HCT116 (cell line): ENCODE data around the gene CALM1. TPM values are rescaled to one million over a fixed set of nuclear protein-coding genes. Genes with fewer than 3 reads are reported as not detected.

ENCODE experiments used
- ATAC-seq: fragments of 200-7000 bp; cut with Tn5 transposase; 2 replicates; pipeline ENCODE4 v1.9.1; 2020; ENCODE audit warnings: mild to moderate bottlenecking, moderate library complexity
- BruUV-seq: library from RNA; stranded (reverse); fragments of 400-500 nt; replicated peaks from 2 replicates; lab custom pipeline; 2021; lab: Mats Ljungman, UMichigan
- CTCF ChIA-PET: fragments of 300-600 bp; sonication (Branson Sonifier 250); formaldehyde crosslinking; loops from one replicate; lab custom pipeline; 2021; ENCODE audit warnings: antibody characterized with exemption; lab: Charles Lee
- POLR2A ChIA-PET: fragments of 300-600, 350-600 bp; sonication (Branson Sonifier 250); formaldehyde crosslinking; loops from one replicate; lab custom pipeline; 2021; ENCODE audit warnings: antibody characterized with exemption; lab: Charles Lee
- RAD21 ChIA-PET, 2 experiments: fragments of 300-600 bp; sonication (Branson Sonifier 250); formaldehyde crosslinking; loops; one replicate each; lab custom pipeline; 2023; ENCODE audit warnings: low total read pairs in 2 of 2; ENCODE audit not compliant: uncharacterized antibody in 2 of 2, unreplicated experiment in 2 of 2, low non-redundant PET in 1 of 2; lab: Charles Lee
- DNase-seq: peaks from one replicate; pipeline ENCODE4 v3.0.0-alpha.2; 2010; ENCODE audit warnings: low read depth, low spot score
- H2AFZ ChIP-seq: fragments of 200-600 bp; shearing (Covaris generic), sonication (generic); 2 replicates; pipeline ENCODE4 v1.6.1; 2017; ENCODE audit warnings: low read depth, mixed run types, mixed read lengths, antibody characterized with exemption, low read length; ENCODE audit not compliant: poor library complexity, severe bottlenecking
- H3K27ac ChIP-seq: 2 replicates; pipeline ENCODE4 v1.5.1; 2012; ENCODE audit warnings: low read depth, low read length
- H3K27me3 ChIP-seq: fragments of 200-600 bp; sonication (generic); 2 replicates; pipeline ENCODE4 v1.6.1; 2016; ENCODE audit warnings: mixed run types, low read length, mixed read lengths; ENCODE audit not compliant: insufficient read depth
- H3K36me3 ChIP-seq, 2 experiments: fragments of 200-500 bp in 1 of 2; fragments of 200-600 bp in 1 of 2; sonication (Bioruptor generic) in 1 of 2; sonication (generic) in 1 of 2; 2 replicates each; pipeline versions ENCODE4 v1.5.1 to v1.6.1; 2014 to 2016; ENCODE audit warnings: low read length in 2 of 2, inconsistent platforms in 1 of 2, mixed read lengths in 1 of 2, mixed run types in 1 of 2; ENCODE audit not compliant: insufficient read depth in 2 of 2, control insufficient read depth in 1 of 2
- H3K4me1 ChIP-seq, 2 experiments: fragments of 200-600 bp in 1 of 2; sonication (generic) in 1 of 2; 2 replicates each; pipeline versions ENCODE4 v1.5.1 to v1.6.1; 2012 to 2017; ENCODE audit warnings: low read length in 2 of 2, inconsistent platforms in 1 of 2, mild to moderate bottlenecking in 1 of 2, mixed read lengths in 1 of 2, mixed run types in 1 of 2, moderate library complexity in 1 of 2; ENCODE audit not compliant: insufficient read depth in 2 of 2, control insufficient read depth in 1 of 2
- H3K4me2 ChIP-seq: fragments of 200-600 bp; sonication (generic); 2 replicates; pipeline ENCODE4 v1.6.1; 2017; ENCODE audit warnings: mixed run types, low read length, mixed read lengths
- H3K4me3 ChIP-seq, 2 experiments: fragments of 200-600 bp in 1 of 2; sonication (generic) in 1 of 2; replicated peaks in 1 of 2; 2 replicates each; pipeline ENCODE4 v1.5.1; 2011 to 2016; ENCODE audit warnings: low read length in 2 of 2, control low read depth in 1 of 2, low read depth in 1 of 2, mild to moderate bottlenecking in 1 of 2, mixed read lengths in 1 of 2, mixed run types in 1 of 2
- H3K79me2 ChIP-seq: fragments of 200-600 bp; sonication (generic); 2 replicates; pipeline ENCODE4 v1.6.1; 2017; ENCODE audit warnings: mild to moderate bottlenecking, mixed run types, low read length, moderate library complexity, mixed read lengths; ENCODE audit not compliant: insufficient read depth
- H3K9ac ChIP-seq: fragments of 200-600 bp; sonication (generic); 2 replicates; pipeline ENCODE4 v1.6.1; 2016; ENCODE audit warnings: low read length, mixed read lengths
- H3K9me2 ChIP-seq: fragments of 200-600 bp; sonication (generic), shearing (Covaris generic); 2 replicates; pipeline ENCODE4 v1.6.1; 2017; ENCODE audit warnings: mixed run types, mild to moderate bottlenecking, moderate library complexity; ENCODE audit not compliant: insufficient read depth
- H3K9me3 ChIP-seq, 2 experiments: fragments of 200-500 bp in 1 of 2; fragments of 200-600 bp in 1 of 2; sonication (Bioruptor generic) in 1 of 2; sonication (generic) in 1 of 2; 2 replicates each; pipeline ENCODE4 v1.6.1; 2014 to 2017; ENCODE audit warnings: low read length in 2 of 2, mixed read lengths in 2 of 2, inconsistent platforms in 1 of 2, low read depth in 1 of 2, mild to moderate bottlenecking in 1 of 2, mixed run types in 1 of 2, moderate library complexity in 1 of 2; ENCODE audit not compliant: control insufficient read depth in 1 of 2, insufficient read depth in 1 of 2
- H4K20me1 ChIP-seq: fragments of 200-600 bp; sonication (generic), shearing (Covaris generic); 2 replicates; pipeline ENCODE4 v1.6.1; 2017; ENCODE audit warnings: mixed run types, mild to moderate bottlenecking, moderate library complexity; ENCODE audit not compliant: insufficient read depth
- CBX3 ChIP-seq: IDR thresholded peaks from 2 replicates; pipeline ENCODE4 v1.6.1; 2012; ENCODE audit warnings: low read depth
- CEBPB ChIP-seq: IDR thresholded peaks from 2 replicates; pipeline ENCODE4 v1.6.1; 2012; ENCODE audit warnings: low read depth
- ELF1 ChIP-seq: IDR thresholded peaks from 2 replicates; pipeline ENCODE4 v1.6.1; 2012; ENCODE audit warnings: low read depth, borderline replicate concordance
- FOSL1 ChIP-seq: IDR thresholded peaks from 2 replicates; pipeline ENCODE4 v1.6.1; 2012; ENCODE audit warnings: low read depth
- JUND ChIP-seq: IDR thresholded peaks from 2 replicates; pipeline ENCODE4 v1.6.1; 2012
- MAX ChIP-seq: IDR thresholded peaks from 2 replicates; pipeline ENCODE4 v1.6.1; 2012
- POLR2A ChIP-seq: IDR thresholded peaks from 2 replicates; pipeline ENCODE4 v1.7.0; 2011; ENCODE audit warnings: borderline replicate concordance; ENCODE audit not compliant: insufficient read depth, insufficient read length; ENCODE audit errors: extremely low read depth
- SIN3A ChIP-seq: IDR thresholded peaks from 2 replicates; pipeline ENCODE4 v1.6.1; 2012; ENCODE audit warnings: low read depth
- SP1 ChIP-seq: IDR thresholded peaks from 2 replicates; pipeline ENCODE4 v1.6.1; 2012; ENCODE audit warnings: low read depth
- SRF ChIP-seq: IDR thresholded peaks from 2 replicates; pipeline ENCODE4 v1.6.1; 2012; ENCODE audit warnings: low read depth
- TCF7L2 ChIP-seq: IDR thresholded peaks from 2 replicates; pipeline ENCODE4 v1.7.0; 2011; ENCODE audit warnings: borderline replicate concordance, inconsistent platforms; ENCODE audit not compliant: insufficient read depth, insufficient read length; ENCODE audit errors: extremely low read depth
- YY1 ChIP-seq: IDR thresholded peaks from 2 replicates; pipeline ENCODE4 v1.6.1; 2011; ENCODE audit warnings: low read length, low read depth, moderate library complexity, mild to moderate bottlenecking; ENCODE audit not compliant: insufficient replicate concordance; ENCODE audit errors: extremely low read depth
- ZNF274 ChIP-seq: fragments of 200-500 bp; sonication (Bioruptor generic); IDR thresholded peaks from 2 replicates; pipeline ENCODE4 v1.6.1; 2014; ENCODE audit warnings: mild to moderate bottlenecking, low read depth, low read length, inconsistent platforms
- intact Hi-C: fragments of 100-400 bp; cut with micrococcal nuclease; formaldehyde crosslinking; loops from 2 replicates; pipeline ENCODE4 v1.10.0; 2022
- total RNA-seq: library from RNA; stranded (reverse); gene quantifications from one replicate; pipeline ENCODE4 v1.2.1, GENCODE V29; 2021; ENCODE audit not compliant: unreplicated experiment
- TF ChIP-seq, protein P1 (sequence below), 3 experiments: fragments of 200-600 bp in 1 of 3; sonication (generic) in 1 of 3; IDR thresholded peaks in 2 of 3; conservative IDR thresholded peaks in 1 of 3; 2 replicates each; pipeline ENCODE4 v1.5.1; 2012 to 2017; ENCODE audit warnings: low read depth in 2 of 3, low read length in 2 of 3, antibody characterized with exemption in 1 of 3, borderline replicate concordance in 1 of 3, control low read depth in 1 of 3, mild to moderate bottlenecking in 1 of 3, mixed read lengths in 1 of 3, mixed run types in 1 of 3, moderate library complexity in 1 of 3; ENCODE audit not compliant: insufficient read depth in 1 of 3

CALM1 gene
- total RNA-seq, 1 experiment from 2014 or later, result 261 TPM

GRCh38 chr14:90427848-90428426, 31.1 kb downstream of the CALM1 start:
- no peak for ATAC-seq
- Histone ChIP-seq H3K4me1 (no peaks in the 10 kb centered on the region), H2AFZ (no peak overlapping the region), H3K79me2 (no peaks in the 10 kb centered on the region), H3K4me2 (no peak overlapping the region), H3K9ac (no peak overlapping the region), H3K27ac (no peak overlapping the region), H3K9me3 (peaks cover 0 to 3% of the 10 kb centered on the region in 2 experiments; a peak in 1 of 4 replicates), H3K4me3 (no peak overlapping the region), H3K36me3 (no peaks in the 10 kb centered on the region), H4K20me1 (no peaks in the 10 kb centered on the region), H3K9me2 (no peaks in the 10 kb centered on the region), H3K27me3 (no peaks in the 10 kb centered on the region)
- DNase-seq, result no peak
- ChIA-PET RAD21 (no interaction called here), CTCF (no interaction called here), POLR2A (no interaction called here)
- no TSS peak for BruUV-seq
- intact Hi-C loops, result no loop called here
- TF ChIP-seq ELF1, result no peak
- TF ChIP-seq MAX, result no peak
- no peak for TF ChIP-seq FOSL1
- TF ChIP-seq CEBPB, result no peak
- no peak for TF ChIP-seq JUND
- no peak for TF ChIP-seq POLR2A

DNA sequence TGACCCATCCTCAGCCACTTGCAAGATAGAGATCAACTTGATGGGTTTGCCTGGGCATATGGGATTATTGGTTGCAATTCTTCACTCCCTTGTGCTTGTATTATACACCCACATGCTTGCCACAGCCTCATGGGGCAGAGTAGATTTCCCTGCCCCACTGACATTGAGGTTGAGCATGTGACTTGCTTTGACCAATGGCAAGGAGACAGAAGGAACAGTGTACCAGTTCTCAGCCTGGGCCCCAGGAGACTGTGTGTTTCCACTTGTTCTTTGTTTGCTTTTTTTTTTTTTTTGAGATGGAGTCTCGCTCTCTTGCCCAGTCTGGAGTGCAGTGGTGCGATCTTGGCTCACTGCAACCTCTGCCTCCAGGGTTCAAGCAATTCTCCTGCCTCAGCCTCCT, 31.8 kb downstream of the CALM1 start:
- no peaks in the 10 kb centered on the region for H3K36me3 ChIP-seq
- H3K4me3 ChIP-seq, result no peak overlapping the region
- H3K79me2 ChIP-seq, result no peaks in the 10 kb centered on the region
- no peak overlapping the region for H3K9ac ChIP-seq
- ChIA-PET CTCF (no interaction called here), RAD21 (no interaction called here), POLR2A (no interaction called here)
- no peaks in the 10 kb centered on the region for H4K20me1 ChIP-seq
- no peaks in the 10 kb centered on the region for H3K9me2 ChIP-seq
- H2AFZ ChIP-seq, result no peak overlapping the region
- DNase-seq (no peak), ATAC-seq (no peak; the same call in 1 of the 2 replicates)
- H3K9me3 ChIP-seq, result peaks cover 0 to 3% of the 10 kb centered on the region in 2 experiments; a peak in 1 of 4 replicates
- no peak overlapping the region for H3K27ac ChIP-seq
- no peaks in the 10 kb centered on the region for H3K4me1 ChIP-seq
- intact Hi-C loops, result no loop called here
- TF ChIP-seq SP1, result no peak
- no peak for TF ChIP-seq JUND
- no peak for TF ChIP-seq MAX
- TF ChIP-seq, protein P1, sequence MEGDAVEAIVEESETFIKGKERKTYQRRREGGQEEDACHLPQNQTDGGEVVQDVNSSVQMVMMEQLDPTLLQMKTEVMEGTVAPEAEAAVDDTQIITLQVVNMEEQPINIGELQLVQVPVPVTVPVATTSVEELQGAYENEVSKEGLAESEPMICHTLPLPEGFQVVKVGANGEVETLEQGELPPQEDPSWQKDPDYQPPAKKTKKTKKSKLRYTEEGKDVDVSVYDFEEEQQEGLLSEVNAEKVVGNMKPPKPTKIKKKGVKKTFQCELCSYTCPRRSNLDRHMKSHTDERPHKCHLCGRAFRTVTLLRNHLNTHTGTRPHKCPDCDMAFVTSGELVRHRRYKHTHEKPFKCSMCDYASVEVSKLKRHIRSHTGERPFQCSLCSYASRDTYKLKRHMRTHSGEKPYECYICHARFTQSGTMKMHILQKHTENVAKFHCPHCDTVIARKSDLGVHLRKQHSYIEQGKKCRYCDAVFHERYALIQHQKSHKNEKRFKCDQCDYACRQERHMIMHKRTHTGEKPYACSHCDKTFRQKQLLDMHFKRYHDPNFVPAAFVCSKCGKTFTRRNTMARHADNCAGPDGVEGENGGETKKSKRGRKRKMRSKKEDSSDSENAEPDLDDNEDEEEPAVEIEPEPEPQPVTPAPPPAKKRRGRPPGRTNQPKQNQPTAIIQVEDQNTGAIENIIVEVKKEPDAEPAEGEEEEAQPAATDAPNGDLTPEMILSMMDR (IDR thresholded peaks at IDR 0.05 in 2 of 3, conservative IDR thresholded peaks at IDR 0.05 in 1 of 3; ENCODE audit: borderline replicate concordance in 1 of 3, insufficient read depth in 1 of 3, low read depth in 2 of 3, low read length in 2 of 3), result no peak
- TF ChIP-seq TCF7L2, result no peak
- TF ChIP-seq ZNF274, result no peak
- TF ChIP-seq YY1, result no peak
- no peak for TF ChIP-seq POLR2A
- TF ChIP-seq SIN3A, result no peak
- TF ChIP-seq FOSL1, result no peak
- no peak for TF ChIP-seq SRF
- no peak for TF ChIP-seq CBX3
- H3K27me3 ChIP-seq, result no peaks in the 10 kb centered on the region
- H3K4me2 ChIP-seq, result no peak overlapping the region
- no TSS peak for BruUV-seq
